Sigmoid colon (tissue), 4 donors: ENCODE results near the gene TNFAIP2.

Experiments
- POLR2AphosphoS5 ChIP-seq, 4 donors: sonication (generic); formaldehyde crosslinking; IDR thresholded peaks; one replicate each; pipeline ENCODE4 v1.6.1; 2017; ENCODE audit warnings: antibody characterized with exemption in 4 of 4
- TF ChIP-seq, protein P1 (sequence below), 4 experiments: fragments of 450-650 bp in 3 of 4; fragments of 200-600 bp in 1 of 4; IDR thresholded peaks; one replicate each; pipeline ENCODE4 v1.5.1; 2016 to 2019; ENCODE audit warnings: antibody characterized with exemption in 4 of 4, mild to moderate bottlenecking in 3 of 4, moderate library complexity in 2 of 4

DNA sequence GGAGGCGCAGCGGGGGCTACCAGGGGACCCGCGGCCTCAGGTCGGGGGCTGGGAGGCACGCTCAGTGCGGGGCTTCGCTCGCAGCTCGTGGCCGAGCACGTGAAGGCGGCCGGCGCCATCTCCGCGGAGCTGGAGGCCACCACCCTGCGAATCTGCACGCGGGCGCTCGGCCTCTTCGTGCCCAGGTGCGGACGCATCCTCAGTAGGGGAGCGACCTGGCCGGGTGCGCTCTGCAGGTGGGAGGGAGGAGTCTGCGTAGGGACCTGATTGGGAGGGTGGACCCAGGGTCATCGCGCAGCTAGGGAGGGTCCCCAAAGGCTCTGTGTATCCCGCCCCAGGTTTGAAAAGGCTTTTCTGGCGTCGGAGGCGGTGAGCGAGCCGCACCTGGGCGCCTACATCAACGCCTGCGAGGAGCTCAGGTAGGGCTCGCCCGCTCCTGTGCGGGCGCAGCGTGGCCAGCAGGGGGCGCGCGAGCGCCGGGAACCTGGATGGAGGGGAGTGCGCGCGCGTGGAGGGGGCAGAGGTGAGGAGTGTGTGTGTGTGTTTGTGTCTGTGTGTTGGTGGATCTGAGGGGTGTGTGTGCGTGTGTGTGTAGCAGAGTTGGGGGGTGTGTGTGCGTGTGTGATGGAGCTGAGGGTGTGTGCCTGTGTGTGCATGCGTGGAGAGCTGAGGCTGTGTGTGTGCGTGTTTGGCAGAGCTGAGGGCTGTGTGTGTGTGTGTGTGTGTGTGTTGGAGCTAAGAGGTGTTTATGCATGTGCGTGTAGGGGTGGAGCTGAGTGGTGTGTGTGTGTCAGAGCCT is 18.4 kb upstream of the TNFAIP2 start:
- TF ChIP-seq, protein P1, sequence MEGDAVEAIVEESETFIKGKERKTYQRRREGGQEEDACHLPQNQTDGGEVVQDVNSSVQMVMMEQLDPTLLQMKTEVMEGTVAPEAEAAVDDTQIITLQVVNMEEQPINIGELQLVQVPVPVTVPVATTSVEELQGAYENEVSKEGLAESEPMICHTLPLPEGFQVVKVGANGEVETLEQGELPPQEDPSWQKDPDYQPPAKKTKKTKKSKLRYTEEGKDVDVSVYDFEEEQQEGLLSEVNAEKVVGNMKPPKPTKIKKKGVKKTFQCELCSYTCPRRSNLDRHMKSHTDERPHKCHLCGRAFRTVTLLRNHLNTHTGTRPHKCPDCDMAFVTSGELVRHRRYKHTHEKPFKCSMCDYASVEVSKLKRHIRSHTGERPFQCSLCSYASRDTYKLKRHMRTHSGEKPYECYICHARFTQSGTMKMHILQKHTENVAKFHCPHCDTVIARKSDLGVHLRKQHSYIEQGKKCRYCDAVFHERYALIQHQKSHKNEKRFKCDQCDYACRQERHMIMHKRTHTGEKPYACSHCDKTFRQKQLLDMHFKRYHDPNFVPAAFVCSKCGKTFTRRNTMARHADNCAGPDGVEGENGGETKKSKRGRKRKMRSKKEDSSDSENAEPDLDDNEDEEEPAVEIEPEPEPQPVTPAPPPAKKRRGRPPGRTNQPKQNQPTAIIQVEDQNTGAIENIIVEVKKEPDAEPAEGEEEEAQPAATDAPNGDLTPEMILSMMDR (IDR thresholded peaks at IDR 0.05), result peak; percentile 98 to 99 (median 99)
- no peak for TF ChIP-seq POLR2AphosphoS5 (IDR thresholded peaks at IDR 0.05)
